Breast epithelium (tissue), 4 donors: ENCODE measurements around the gene TSPAN10. TPM values are rescaled to one million over a fixed set of nuclear protein-coding genes. Genes with fewer than 3 reads are reported as not detected.

Experiments
- DNase-seq, 2 donors: peaks; one replicate each; pipeline ENCODE4 v3.0.0-alpha.2; 2019; ENCODE audit warnings: low spot score in 2 of 2
- H3K27ac ChIP-seq, 2 donors: fragments of 200-600 bp; sonication (generic) in 1 of 2; one replicate each; pipeline ENCODE4 v1.5.1; 2016 to 2019; ENCODE audit warnings: mild to moderate bottlenecking in 1 of 2
- H3K27me3 ChIP-seq, 2 donors: fragments of 200-600 bp; sonication (generic) in 1 of 2; one replicate each; pipeline versions ENCODE4 v1.5.1 to v1.6.0; 2017 to 2019; ENCODE audit warnings: control low read depth in 1 of 2, mild to moderate bottlenecking in 1 of 2
- H3K36me3 ChIP-seq: fragments of 200-600 bp; one replicate; pipeline ENCODE4 v1.5.1; 2019
- H3K4me1 ChIP-seq, 2 donors: fragments of 200-600 bp; sonication (generic); one replicate each; pipeline ENCODE4 v1.5.1; 2016 to 2019; ENCODE audit warnings: control low read depth in 1 of 2
- H3K4me3 ChIP-seq, 3 donors: fragments of 200-600 bp; sonication (generic); 1 replicate in 2 of 3; 2 replicates in 1 of 3; pipeline ENCODE4 v1.5.1; 2016 to 2019; ENCODE audit warnings: mild to moderate bottlenecking in 3 of 3, moderate library complexity in 2 of 3
- H3K9me3 ChIP-seq, 2 donors: fragments of 200-600 bp; sonication (generic) in 1 of 2; one replicate each; pipeline ENCODE4 v1.5.1; 2016 to 2019; ENCODE audit warnings: control low read depth in 1 of 2
- POLR2A ChIP-seq: fragments of 450-650 bp; IDR thresholded peaks from one replicate; pipeline ENCODE4 v1.6.1; 2016; ENCODE audit warnings: antibody characterized with exemption, mild to moderate bottlenecking, moderate library complexity
- POLR2AphosphoS5 ChIP-seq, 3 donors: sonication (generic); formaldehyde crosslinking; IDR thresholded peaks; one replicate each; pipeline ENCODE4 v1.6.1; 2017; ENCODE audit warnings: antibody characterized with exemption in 3 of 3
- intact Hi-C: fragments of 100-400 bp; cut with DNase I; formaldehyde crosslinking; loops from one replicate; pipeline ENCODE4 v1.15.1; 2023; ENCODE audit warnings: low total_unique reads
- total RNA-seq, 3 donors: library from RNA; depleted of rRNA; stranded (reverse); fragments of >200 nt; gene quantifications; one replicate each; pipeline ENCODE4 v1.1.0, GENCODE V29; 2016
- TF ChIP-seq, protein P1 (sequence below), 3 donors: fragments of 450-650 bp; IDR thresholded peaks; one replicate each; pipeline ENCODE4 v1.5.1; 2016 to 2017; ENCODE audit warnings: antibody characterized with exemption in 3 of 3, mild to moderate bottlenecking in 3 of 3, moderate library complexity in 3 of 3

TSPAN10 gene
- total RNA-seq, 3 donors from 2014 or later, result 0.80 to 3.5 (median 2.6) TPM

DNA sequence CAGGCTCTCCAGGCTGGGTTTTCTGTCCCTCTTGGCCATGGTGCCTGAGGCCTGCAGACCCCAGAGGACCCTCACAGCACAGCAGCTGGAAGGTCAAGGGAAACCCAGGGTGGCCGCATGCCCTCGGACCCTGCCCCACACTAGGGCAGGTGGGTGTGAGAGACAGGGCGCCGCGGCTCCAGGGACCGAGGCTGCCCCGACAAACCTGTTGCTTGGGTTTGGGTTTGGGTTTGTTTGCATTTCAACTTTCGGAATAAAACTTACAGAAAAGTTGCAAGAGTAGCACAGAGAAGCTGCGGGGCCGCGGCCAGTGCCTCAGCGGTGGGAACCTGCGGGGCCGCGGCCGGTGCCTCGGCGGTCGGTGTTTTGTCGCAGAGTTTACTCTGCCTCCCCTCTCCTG, 54.6 kb downstream of the TSPAN10 start:
- no peak for TF ChIP-seq POLR2A
- TF ChIP-seq, protein P1, sequence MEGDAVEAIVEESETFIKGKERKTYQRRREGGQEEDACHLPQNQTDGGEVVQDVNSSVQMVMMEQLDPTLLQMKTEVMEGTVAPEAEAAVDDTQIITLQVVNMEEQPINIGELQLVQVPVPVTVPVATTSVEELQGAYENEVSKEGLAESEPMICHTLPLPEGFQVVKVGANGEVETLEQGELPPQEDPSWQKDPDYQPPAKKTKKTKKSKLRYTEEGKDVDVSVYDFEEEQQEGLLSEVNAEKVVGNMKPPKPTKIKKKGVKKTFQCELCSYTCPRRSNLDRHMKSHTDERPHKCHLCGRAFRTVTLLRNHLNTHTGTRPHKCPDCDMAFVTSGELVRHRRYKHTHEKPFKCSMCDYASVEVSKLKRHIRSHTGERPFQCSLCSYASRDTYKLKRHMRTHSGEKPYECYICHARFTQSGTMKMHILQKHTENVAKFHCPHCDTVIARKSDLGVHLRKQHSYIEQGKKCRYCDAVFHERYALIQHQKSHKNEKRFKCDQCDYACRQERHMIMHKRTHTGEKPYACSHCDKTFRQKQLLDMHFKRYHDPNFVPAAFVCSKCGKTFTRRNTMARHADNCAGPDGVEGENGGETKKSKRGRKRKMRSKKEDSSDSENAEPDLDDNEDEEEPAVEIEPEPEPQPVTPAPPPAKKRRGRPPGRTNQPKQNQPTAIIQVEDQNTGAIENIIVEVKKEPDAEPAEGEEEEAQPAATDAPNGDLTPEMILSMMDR (IDR thresholded peaks at IDR 0.05), result no peak

DNA sequence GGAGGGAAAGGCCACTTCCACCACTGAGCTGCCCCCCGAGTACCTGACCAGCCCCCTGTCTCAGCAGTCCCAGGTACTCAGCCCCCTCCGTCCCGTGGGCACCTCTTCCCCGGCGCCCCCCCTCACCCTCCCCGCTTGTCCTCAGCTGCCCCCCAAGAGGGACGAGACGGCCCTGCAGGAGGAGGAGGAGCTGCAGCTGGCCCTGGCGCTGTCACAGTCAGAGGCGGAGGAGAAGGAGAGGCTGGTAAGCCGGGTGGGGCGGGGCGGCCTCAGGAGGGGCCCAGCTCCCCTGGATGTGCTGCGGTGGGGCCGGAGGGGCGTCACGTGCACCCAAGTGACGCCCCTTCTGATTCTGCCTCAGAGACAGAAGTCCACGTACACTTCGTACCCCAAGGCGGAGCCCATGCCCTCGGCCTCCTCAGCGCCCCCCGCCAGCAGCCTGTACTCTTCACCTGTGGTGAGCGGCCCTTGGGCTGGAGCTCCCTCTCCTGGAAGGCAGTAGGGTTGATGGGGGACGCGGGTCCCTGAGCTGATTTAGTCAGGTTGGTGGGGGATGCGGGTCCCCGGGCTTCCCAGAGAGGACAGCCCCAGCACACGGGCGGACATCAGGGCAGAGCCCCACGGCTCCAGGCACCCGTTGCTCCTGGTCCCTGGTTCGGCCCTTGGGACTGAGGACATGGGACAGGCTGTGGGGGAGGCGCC, 56.7 kb downstream of the TSPAN10 start:
- Histone ChIP-seq H3K27me3 (no peaks in the 10 kb centered on the region), H3K36me3 (peaks cover 12% of the 10 kb centered on the region), H3K9me3 (no peaks in the 10 kb centered on the region), H3K4me1 (no peaks in the 10 kb centered on the region), H3K4me3 (no peak overlapping the region), H3K27ac (no peak overlapping the region)
- TF ChIP-seq POLR2A (no peak), POLR2AphosphoS5 (IDR thresholded peaks at IDR 0.05) (no peak)
- TF ChIP-seq, protein P1 (IDR thresholded peaks at IDR 0.05), result no peak
- intact Hi-C loops, result no loop called here
- DNase-seq, result no peak

More for the DNA sequence above, 54.6 kb downstream of the TSPAN10 start:
- H3K27me3 ChIP-seq, result no peaks in the 10 kb centered on the region
- H3K36me3 ChIP-seq, result peaks cover 10% of the 10 kb centered on the region
- no peak overlapping the region for H3K4me3 ChIP-seq
- H3K9me3 ChIP-seq, result no peaks in the 10 kb centered on the region
- no peak for DNase-seq
- no peak overlapping the region for H3K27ac ChIP-seq
- H3K4me1 ChIP-seq, result no peaks in the 10 kb centered on the region
- intact Hi-C loops, result no loop called here

DNA sequence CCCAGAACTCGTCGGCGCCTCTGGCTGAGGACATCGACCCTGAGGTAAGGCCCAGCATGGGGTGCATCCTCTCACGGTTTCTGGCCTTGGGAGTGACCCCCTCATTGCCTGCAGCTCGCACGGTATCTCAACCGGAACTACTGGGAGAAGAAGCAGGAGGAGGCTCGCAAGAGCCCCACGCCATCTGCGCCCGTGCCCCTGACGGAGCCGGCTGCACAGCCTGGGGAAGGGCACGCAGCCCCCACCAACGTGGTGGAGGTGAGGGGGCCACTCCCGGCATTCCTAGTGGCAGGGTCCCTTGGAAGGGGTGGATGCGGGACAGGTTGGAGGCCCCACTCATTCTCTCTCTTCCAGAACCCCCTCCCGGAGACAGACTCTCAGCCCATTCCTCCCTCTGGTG, 57.8 kb downstream of the TSPAN10 start:
- no peak overlapping the region for H3K27ac ChIP-seq
- DNase-seq, result no peak
- no peak overlapping the region for H3K4me3 ChIP-seq
- intact Hi-C loops, result no loop called here
- no peaks in the 10 kb centered on the region for H3K4me1 ChIP-seq
- no peaks in the 10 kb centered on the region for H3K27me3 ChIP-seq
- TF ChIP-seq POLR2A (no peak), POLR2AphosphoS5 (IDR thresholded peaks at IDR 0.05) (no peak)
- TF ChIP-seq, protein P1 (IDR thresholded peaks at IDR 0.05), result no peak
- H3K9me3 ChIP-seq, result no peaks in the 10 kb centered on the region
- peaks cover 12% of the 10 kb centered on the region for H3K36me3 ChIP-seq

DNA sequence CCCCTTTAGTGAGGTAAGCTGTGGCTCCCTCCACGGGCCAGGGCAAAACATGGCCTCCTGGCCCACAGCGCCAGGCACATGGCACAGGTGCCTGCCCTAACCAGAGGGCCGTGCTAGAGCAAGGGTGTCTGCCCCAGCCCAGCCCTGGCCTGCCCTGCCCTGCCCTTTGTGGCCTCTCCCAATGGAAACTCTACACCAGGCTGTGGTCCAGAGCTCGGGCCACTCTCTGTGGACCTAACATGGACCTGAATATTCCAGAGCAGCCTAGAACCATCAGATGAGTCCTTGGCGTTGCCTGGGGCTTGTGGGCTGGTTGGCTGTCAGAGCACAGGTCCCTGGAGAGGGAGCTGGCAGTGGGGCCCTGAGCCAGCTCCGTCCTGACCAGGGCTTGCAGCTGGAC, 58.2 kb downstream of the TSPAN10 start:
- no peak for TF ChIP-seq POLR2A
- TF ChIP-seq POLR2AphosphoS5 (IDR thresholded peaks at IDR 0.05), result no peak
- TF ChIP-seq, protein P1 (IDR thresholded peaks at IDR 0.05), result no peak
- intact Hi-C loops, result no loop called here
- H3K36me3 ChIP-seq, result peaks cover 12% of the 10 kb centered on the region

DNA sequence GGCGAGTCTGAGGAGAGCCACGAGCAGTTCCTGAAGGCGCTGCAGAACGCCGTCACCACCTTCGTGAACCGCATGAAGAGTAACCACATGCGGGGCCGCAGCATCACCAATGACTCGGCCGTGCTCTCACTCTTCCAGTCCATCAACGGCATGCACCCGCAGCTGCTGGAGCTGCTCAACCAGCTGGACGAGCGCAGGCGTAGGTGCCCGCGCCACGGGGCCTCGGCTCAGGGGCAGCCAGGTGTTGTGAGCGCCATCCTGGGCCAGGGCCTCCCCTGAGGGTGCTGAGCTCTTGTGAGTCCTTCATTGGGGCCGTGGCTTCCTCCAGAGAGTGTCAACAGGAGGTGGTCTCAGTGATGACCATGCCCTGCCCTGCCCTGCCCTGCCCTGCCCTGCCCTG, 58.8 kb downstream of the TSPAN10 start:
- H3K27me3 ChIP-seq, result no peaks in the 10 kb centered on the region
- H3K4me3 ChIP-seq, result no peak overlapping the region
- TF ChIP-seq POLR2AphosphoS5 (IDR thresholded peaks at IDR 0.05) (no peak), POLR2A (no peak)
- TF ChIP-seq, protein P1 (IDR thresholded peaks at IDR 0.05), result no peak
- intact Hi-C loops, result no loop called here
- H3K27ac ChIP-seq, result no peak overlapping the region
- DNase-seq, result no peak
- H3K9me3 ChIP-seq, result no peaks in the 10 kb centered on the region
- H3K36me3 ChIP-seq, result peaks cover 12% of the 10 kb centered on the region
- no peaks in the 10 kb centered on the region for H3K4me1 ChIP-seq

More for the DNA sequence above, 58.2 kb downstream of the TSPAN10 start:
- DNase-seq, result no peak
- H3K4me1 ChIP-seq, result no peaks in the 10 kb centered on the region
- H3K27ac ChIP-seq, result no peak overlapping the region
- no peak overlapping the region for H3K4me3 ChIP-seq
- H3K9me3 ChIP-seq, result no peaks in the 10 kb centered on the region
- no peaks in the 10 kb centered on the region for H3K27me3 ChIP-seq
